Mesothelial cell of epicardium (in vitro differentiated cells): ENCODE data around the gene CLCN6. TPM values are rescaled to one million over a fixed set of nuclear protein-coding genes. Genes with fewer than 3 reads are reported as not detected.

Experiments
- DNase-seq, 2 experiments: peaks; one replicate each; pipeline ENCODE4 v3.0.0; 2021; ENCODE audit warnings: low spot score in 2 of 2; ENCODE audit not compliant: unreplicated experiment in 2 of 2
- H3K27ac Mint-ChIP-seq: 2 replicates; pipeline ENCODE4 v1.8.0; 2021; ENCODE audit warnings: mixed read lengths
- H3K27me3 Mint-ChIP-seq: 2 replicates; pipeline ENCODE4 v1.8.0; 2021; ENCODE audit warnings: low read depth, mixed read lengths
- H3K36me3 Mint-ChIP-seq: 2 replicates; pipeline ENCODE4 v1.8.0; 2021; ENCODE audit warnings: mixed read lengths
- H3K4me1 Mint-ChIP-seq: 2 replicates; pipeline ENCODE4 v1.8.0; 2021; ENCODE audit warnings: mixed read lengths
- H3K4me3 Mint-ChIP-seq: 2 replicates; pipeline ENCODE4 v1.8.0; 2021; ENCODE audit warnings: mild to moderate bottlenecking, moderate library complexity, mixed read lengths
- H3K9me3 Mint-ChIP-seq: 2 replicates; pipeline ENCODE4 v1.8.0; 2021; ENCODE audit warnings: mixed read lengths
- CTCF ChIP-seq: fragments of 200-600 bp; sonication (generic); IDR thresholded peaks from one replicate; pipeline ENCODE4 v1.5.0; 2021; ENCODE audit warnings: antibody characterized with exemption; ENCODE audit not compliant: unreplicated experiment
- total RNA-seq: library from RNA; stranded (reverse); gene quantifications from 3 replicates; pipeline ENCODE4 v1.2.1, GENCODE V29; 2021

The CLCN6 gene
- total RNA-seq, 1 donor from 2014 or later, result 30.3 TPM

DNA sequence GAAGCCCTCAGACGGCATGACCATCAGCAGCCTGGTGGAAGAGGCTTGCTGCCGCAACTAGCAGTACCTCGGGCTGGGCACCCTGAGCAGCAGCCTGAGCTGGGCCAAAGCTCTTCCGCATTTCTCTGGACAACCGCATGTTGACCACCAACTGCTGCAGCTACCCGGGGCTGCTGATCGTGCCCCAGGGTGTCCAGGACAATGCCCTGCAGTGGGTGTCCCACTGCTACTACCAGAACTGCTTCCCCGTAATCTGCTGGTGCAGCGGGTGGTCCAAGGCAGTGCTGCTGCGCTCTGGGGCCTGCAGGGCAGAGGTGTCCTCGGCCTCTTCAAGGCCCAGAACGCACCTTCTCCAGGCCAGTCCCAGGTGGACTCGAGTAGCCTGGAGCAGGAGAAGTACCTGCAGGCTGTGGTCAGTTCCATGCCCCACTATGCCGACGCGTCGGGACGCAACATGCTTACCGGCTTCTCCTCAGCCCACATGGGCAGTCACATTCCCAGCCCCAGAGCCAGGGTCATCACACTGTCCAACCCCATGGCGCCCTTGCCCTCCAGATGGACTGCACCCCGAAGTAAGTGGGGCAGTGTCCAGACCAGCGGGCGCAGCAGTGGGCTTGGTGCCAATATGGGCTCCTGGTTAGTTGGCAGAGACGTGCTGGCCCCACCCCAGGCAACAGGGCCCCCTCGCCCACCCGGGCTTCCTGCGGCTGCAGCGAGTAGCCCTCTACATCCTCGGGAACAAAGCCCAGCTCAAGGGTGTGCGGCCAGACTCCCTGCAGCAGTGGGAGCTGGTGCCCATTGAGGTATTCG lies 72.3 kb downstream of the CLCN6 start:
- Mint-ChIP-seq H3K9me3 (no peaks in the 10 kb centered on the region), H3K4me3 (no peak overlapping the region), H3K27ac (no peak overlapping the region), H3K4me1 (peaks cover 25% of the 10 kb centered on the region), H3K27me3 (peaks cover 10% of the 10 kb centered on the region), H3K36me3 (no peaks in the 10 kb centered on the region)
- no peak for DNase-seq
- TF ChIP-seq CTCF, result no peak

DNA sequence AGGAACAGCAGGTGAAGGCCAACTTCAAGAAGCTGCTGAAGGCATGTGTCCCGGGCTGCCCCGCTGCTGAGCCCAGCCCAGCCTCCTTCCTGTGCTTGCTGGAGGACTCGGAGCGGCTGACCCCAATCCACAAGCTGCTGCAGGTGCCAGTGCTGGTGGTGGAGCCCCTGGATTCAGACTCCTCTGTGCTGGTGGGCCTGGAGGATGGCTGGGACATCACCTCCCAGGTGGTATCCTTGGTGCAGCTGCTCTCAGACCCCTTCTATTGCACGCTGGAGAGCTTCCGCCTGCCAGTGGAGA lies 72.8 kb downstream of the CLCN6 start:
- TF ChIP-seq CTCF, result no peak
- Mint-ChIP-seq H3K9me3 (no peaks in the 10 kb centered on the region), H3K36me3 (no peaks in the 10 kb centered on the region), H3K27me3 (peaks cover 8% of the 10 kb centered on the region), H3K4me1 (peaks cover 25% of the 10 kb centered on the region), H3K27ac (no peak overlapping the region), H3K4me3 (no peak overlapping the region)
- no peak for DNase-seq

- no peak for DNase-seq
- peaks cover 25% of the 10 kb centered on the region for H3K4me1 Mint-ChIP-seq
- no peaks in the 10 kb centered on the region for H3K36me3 Mint-ChIP-seq
- H3K9me3 Mint-ChIP-seq, result no peaks in the 10 kb centered on the region
- no peak overlapping the region for H3K27ac Mint-ChIP-seq
- H3K4me3 Mint-ChIP-seq, result no peak overlapping the region
- peaks cover 7% of the 10 kb centered on the region for H3K27me3 Mint-ChIP-seq
- no peak for TF ChIP-seq CTCF
Measured at GRCh38 chr1:11879311-11880180, 73.6 kb downstream of the CLCN6 start.

- no peaks in the 10 kb centered on the region for H3K36me3 Mint-ChIP-seq
- H3K9me3 Mint-ChIP-seq, result no peaks in the 10 kb centered on the region
- H3K4me3 Mint-ChIP-seq, result no peak overlapping the region
- TF ChIP-seq CTCF, result no peak
- peaks cover 7% of the 10 kb centered on the region for H3K27me3 Mint-ChIP-seq
- peaks cover 25% of the 10 kb centered on the region for H3K4me1 Mint-ChIP-seq
- no peak for DNase-seq
- H3K27ac Mint-ChIP-seq, result no peak overlapping the region
Measured at GRCh38 chr1:11880181-11880575, 74.2 kb downstream of the CLCN6 start.

DNA sequence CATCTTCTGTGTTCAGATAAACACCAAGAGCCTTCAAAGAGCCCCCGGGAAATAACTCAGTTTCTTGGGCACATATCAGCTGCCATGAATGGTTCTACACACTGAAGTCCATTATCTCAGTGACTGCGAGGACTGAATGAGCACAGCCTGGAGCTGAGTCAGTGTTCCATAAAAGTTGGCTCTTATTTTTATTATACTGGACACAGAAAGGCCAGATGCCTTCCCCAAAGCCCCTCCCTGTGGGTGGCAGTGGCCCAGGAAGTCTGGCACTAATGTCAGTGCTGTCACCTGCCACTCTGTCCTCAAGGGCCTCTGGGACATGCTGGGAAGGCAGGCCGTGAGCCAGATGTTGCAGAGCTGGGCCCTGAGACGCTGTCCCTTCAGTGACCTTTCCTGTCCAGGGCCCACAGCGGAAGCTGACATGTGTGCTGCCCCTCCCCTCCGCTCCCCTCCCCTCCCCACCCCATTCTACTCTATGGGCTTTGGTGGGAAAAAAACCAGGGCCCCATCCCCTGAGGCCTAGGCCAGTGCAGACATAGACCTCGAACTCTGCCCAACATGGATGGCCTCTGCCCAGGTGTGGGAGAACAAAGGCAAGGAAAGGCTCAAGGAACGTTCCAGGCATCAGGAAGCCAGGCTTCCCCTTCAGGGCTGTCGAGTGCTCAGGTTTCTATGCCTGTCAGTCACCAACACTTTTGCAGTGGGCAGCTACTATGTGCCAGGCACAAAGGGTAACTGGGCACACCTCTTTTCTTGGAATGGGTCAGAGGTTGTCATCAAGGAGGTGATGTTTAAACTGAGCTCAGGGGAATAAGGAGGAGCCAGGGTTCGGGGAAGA lies 75.1 kb downstream of the CLCN6 start:
- no peaks in the 10 kb centered on the region for H3K36me3 Mint-ChIP-seq
- peaks cover 25% of the 10 kb centered on the region for H3K4me1 Mint-ChIP-seq
- peaks cover 7% of the 10 kb centered on the region for H3K27me3 Mint-ChIP-seq
- peak overlapping the region; percentile 87 for H3K27ac Mint-ChIP-seq
- no peak for TF ChIP-seq CTCF
- H3K9me3 Mint-ChIP-seq, result no peaks in the 10 kb centered on the region
- no peak overlapping the region for H3K4me3 Mint-ChIP-seq
- no peak for DNase-seq
